Measurements from ENCODE around the gene SPDYE3.

The SPDYE3 gene

GRCh38 chr7:100370746-100371145 is 63.2 kb downstream of the SPDYE3 start:
- no peak for DNase-seq (ENCODE audit: low read depth, low spot score)

DNA sequence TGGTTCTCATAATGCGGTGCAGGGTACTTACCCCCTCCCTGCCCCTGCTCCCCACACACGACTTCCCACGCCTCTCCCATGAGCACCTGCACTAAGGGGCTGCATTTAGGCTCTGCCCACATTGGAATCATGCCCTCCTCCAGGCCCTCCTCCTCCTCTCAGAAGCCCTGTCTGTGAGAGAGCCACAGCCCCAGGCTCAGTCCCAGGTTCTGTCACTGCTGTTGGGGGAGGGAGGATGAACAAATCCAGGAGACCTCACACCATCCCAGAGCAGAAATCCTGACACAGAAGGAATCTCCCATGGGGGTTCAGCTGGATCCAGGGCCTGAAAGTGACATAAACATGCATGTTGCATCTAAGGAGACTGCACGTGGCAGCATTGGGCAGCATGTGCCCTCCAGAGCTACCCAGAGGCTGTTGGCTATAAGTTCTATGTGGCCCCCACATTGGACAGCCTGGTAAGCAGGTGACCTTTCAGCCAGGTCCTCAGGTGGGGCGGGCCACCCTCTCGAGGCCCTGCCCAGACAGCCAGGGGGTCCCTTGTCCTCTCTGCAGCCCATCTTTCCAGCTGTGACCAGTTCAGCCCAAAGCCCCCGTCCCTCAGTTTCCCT is 64.2 kb downstream of the SPDYE3 start:
- DNase-seq (ENCODE audit: low read depth, low spot score): no peak

All from smooth muscle cell of the brain vasculature (primary cell).